Activated T-cell treated with anti-CD3 and anti-CD28 coated beads, Interleukin-2, amount 50 U/mL, for 48 hours (primary cell): Measurements from ENCODE around the gene CARTPT.

ENCODE experiments used
- DNase-seq, 2 experiments: peaks; one replicate each; pipeline ENCODE4 v3.0.0-alpha.2; 2020

CARTPT gene

GRCh38 chr5:71738662-71739361, 19.7 kb downstream of the CARTPT start:
- no peak for DNase-seq

- DNase-seq, result no peak
Measured at GRCh38 chr5:71740015-71740753, 21.1 kb downstream of the CARTPT start.

GRCh38 chr5:71743155-71743554, 24.1 kb downstream of the CARTPT start:
- no peak for DNase-seq

- DNase-seq, result no peak
Measured at GRCh38 chr5:71744009-71744790, 25.1 kb downstream of the CARTPT start.

- no peak for DNase-seq
Measured at GRCh38 chr5:71747182-71747581, 28.1 kb downstream of the CARTPT start.

- no peak for DNase-seq
Measured at GRCh38 chr5:71748360-71748759, 29.3 kb downstream of the CARTPT start.

- DNase-seq, result no peak
Measured at GRCh38 chr5:71751422-71751821, 32.3 kb downstream of the CARTPT start.

- no peak for DNase-seq
Measured at GRCh38 chr5:71752441-71753190, 33.5 kb downstream of the CARTPT start.

GRCh38 chr5:71757590-71758543, 38.8 kb downstream of the CARTPT start:
- DNase-seq, result peak; percentile 46 to 57

- no peak for DNase-seq
Measured at GRCh38 chr5:71762826-71763225, 43.8 kb downstream of the CARTPT start.

- no peak for DNase-seq
Measured at GRCh38 chr5:71767661-71768060, 48.6 kb downstream of the CARTPT start.

- no peak for DNase-seq
Measured at GRCh38 chr5:71769287-71769686, 50.2 kb downstream of the CARTPT start.

GRCh38 chr5:71770381-71770780, 51.3 kb downstream of the CARTPT start:
- no peak for DNase-seq
